ENCODE results near the gene FOXQ1. TPM values are rescaled to one million over a fixed set of nuclear protein-coding genes. Genes with fewer than 3 reads are reported as not detected.

FOXQ1 gene, protein sequence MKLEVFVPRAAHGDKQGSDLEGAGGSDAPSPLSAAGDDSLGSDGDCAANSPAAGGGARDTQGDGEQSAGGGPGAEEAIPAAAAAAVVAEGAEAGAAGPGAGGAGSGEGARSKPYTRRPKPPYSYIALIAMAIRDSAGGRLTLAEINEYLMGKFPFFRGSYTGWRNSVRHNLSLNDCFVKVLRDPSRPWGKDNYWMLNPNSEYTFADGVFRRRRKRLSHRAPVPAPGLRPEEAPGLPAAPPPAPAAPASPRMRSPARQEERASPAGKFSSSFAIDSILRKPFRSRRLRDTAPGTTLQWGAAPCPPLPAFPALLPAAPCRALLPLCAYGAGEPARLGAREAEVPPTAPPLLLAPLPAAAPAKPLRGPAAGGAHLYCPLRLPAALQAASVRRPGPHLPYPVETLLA
- total RNA-seq (2022; extraction: Qiagen RNA extraction; ENCODE audit: low read depth): 2.5 to 4.6 TPM (median 4.1 TPM) in 5 replicates

DNA sequence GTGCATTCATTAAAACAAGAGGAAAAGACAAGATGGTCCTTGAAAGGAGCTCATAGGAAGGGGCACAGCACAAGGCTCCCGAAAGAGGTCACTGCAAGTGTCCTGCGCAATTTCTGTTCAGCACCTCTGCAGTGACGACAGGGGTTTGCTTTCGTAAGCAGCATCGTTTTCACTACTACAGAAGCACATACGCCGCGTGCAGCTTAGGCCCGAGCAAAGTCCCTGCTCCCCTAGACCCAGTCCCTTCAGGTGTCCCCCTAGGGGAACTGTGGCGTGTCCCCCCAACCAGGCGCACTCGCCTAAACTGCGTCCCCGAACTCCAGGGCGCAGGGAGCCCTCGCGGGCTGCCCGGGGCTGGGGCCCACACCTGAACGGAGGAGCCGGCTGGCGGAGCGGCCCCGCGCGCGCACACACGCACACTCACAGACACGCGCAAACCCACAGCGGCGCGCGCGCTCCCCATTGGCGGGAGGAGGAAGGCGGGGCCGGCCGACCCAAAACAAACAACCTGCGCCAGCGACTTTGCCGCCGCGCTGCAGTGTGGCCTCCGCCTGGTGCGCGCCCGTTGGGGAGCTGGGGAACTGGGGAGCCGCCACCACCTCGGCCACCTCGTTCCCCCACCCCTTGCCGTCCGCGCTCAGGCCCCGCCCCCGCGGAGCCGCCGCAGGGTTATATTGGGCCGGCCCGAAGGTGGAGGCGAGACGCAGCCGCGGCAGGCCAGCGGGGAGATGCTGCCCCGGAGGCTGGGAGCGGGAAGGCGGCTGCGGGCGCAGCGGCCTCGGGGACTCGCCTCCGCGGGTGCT lies at the start of gene FOXQ1:
TSS of gene FOXQ1 (plus strand) at position 699 of the 803 bp plus-strand sequence. CDS start 607 bp downstream, outside the sequence.

Other genes with a start within 250 kb of the FOXQ1 start
- gene FOXF2, start 77.5 kb downstream of the FOXQ1 start, total RNA-seq (2022; extraction: Qiagen RNA extraction; ENCODE audit: low read depth): 18.6 to 24.9 TPM (median 22.4 TPM) in 5 replicates

Data from A549 treated with DMSO at 1 μM for 4 hours (cell line).